T-helper 1 cell treated with Interleukin-12 subunit alpha and Interleukin-12 subunit beta and Interleukin-4 antibody, amounts not matched to agents 30 ng/mL and 1 ng/mL, for 36 hours (primary cell): ENCODE results near the gene GABRR2. TPM values are rescaled to one million over a fixed set of nuclear protein-coding genes. Genes with fewer than 3 reads are reported as not detected.

Experiments used
- intact Hi-C: fragments of 100-400 bp; cut with micrococcal nuclease; formaldehyde crosslinking; loops from one replicate; pipeline ENCODE4 v1.15.1; 2024
- total RNA-seq: library from RNA; stranded (reverse); gene quantifications from 2 replicates; pipeline ENCODE4 v1.2.3, GENCODE V29; 2022

GABRR2 gene
- total RNA-seq, 1 donor from 2014 or later = 1.4 TPM

- intact Hi-C loops = no loop called here
Measured at GRCh38 chr6:89216411-89216810, 98.7 kb downstream of the GABRR2 start.

DNA sequence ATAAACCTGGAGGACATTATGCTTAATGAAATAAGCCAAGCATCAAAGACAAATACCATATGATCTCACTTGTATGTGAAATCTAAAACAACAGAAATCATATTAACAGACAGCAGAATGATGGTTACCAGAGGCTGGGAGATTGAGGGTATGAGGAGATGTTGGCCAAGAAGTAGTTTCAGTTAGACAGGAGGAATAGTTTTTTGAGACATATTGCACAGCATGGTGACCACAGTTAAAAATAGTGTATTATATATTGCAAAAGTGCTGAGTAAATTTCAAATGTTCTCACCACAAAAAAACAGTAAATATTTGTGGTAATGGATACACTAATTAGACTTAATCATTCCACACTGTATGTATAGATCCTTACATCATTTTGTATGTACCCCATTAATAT lies 99.7 kb downstream of the GABRR2 start:
- intact Hi-C loops = no loop called here

DNA sequence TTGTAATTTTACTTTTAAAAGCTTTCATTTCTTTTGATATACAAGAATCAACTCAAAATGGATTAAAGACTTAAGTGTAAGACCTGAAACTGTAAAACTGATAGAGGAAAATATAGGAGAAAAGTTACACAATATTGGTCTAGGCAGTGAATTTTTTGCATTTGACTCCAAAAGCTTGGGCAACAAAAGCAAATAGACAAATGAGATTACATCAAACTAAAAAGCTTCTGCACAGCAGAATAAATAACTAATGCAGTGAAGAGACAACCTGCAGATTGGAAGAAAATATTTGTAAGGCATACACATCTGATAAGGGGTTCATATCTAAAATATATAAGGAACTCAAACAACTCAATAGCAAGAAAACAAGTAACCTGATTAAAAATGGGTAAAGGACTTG lies 100.9 kb downstream of the GABRR2 start:
- intact Hi-C loops = no loop called here

DNA sequence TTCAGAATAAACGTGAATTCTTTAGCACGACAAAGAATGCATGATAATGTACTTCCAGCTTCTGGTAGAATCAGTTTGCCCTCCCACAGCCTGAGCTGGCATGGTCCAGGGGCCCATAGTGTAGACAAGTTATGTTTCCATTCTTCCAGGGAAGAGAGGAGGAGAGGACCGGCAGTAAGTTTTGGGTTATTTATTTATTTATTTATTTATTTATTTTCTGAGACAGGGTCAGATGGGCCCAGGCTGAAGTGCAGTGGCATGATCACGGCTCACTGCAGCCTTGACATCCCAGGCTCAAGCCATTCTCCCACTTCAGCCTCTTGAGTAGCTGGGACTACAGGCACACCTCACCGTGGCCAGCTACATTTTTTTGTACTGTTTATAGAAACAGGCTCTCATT lies 102.6 kb downstream of the GABRR2 start:
- intact Hi-C loops = no loop called here

DNA sequence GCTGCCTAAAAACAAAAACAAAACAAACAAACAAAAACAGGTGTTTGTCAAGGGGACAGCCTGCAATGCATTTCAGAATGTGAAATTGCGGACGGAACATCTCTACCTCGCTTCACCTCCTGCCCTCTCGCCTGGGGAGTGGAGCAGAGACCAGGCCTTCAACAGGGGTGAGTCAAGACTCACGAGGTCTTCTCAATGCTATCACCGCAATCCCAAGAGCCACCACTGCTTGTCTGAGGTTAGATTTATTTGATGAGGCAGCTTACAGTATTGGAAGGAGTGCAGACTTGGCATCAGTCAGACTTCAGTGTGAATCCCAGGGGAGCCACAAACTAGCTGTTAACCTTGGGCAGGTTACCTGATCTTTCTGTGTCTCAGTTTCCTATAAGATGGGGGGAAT lies 105.6 kb downstream of the GABRR2 start:
- intact Hi-C loops = no loop called here

- intact Hi-C loops = no loop called here
Measured at GRCh38 chr6:89208551-89208950, 106.5 kb downstream of the GABRR2 start.

Other genes with a start within 250 kb of the GABRR2 start
- 75.7 and 79.9 TPM in 2 replicates for gene PNRC1, start 234.5 kb downstream of the GABRR2 start, total RNA-seq
- not detected in 2 replicates for gene SRSF12, start 197.2 kb downstream of the GABRR2 start, total RNA-seq
- gene PM20D2, start 169.2 kb downstream of the GABRR2 start, total RNA-seq = 7.2 and 8.2 TPM in 2 replicates
- gene GABRR1, start 97.9 kb downstream of the GABRR2 start, total RNA-seq = not detected in 2 replicates
- 37.8 and 39.5 TPM in 2 replicates for gene UBE2J1, start 37.4 kb upstream of the GABRR2 start, total RNA-seq
- 9.5 and 11.5 TPM in 2 replicates for gene RRAGD, start 97.0 kb upstream of the GABRR2 start, total RNA-seq
- 3.8 and 5.9 TPM in 2 replicates for gene ANKRD6, start 117.9 kb upstream of the GABRR2 start, total RNA-seq